H1 (cell line): ENCODE measurements around the gene DCDC1. TPM values are rescaled to one million over a fixed set of nuclear protein-coding genes. Genes with fewer than 3 reads are reported as not detected.

Source experiments
- CHD7 ChIP-seq: fragments of 300-600 bp; sonication (generic); IDR thresholded peaks from 2 replicates; pipeline ENCODE4 v1.7.1; 2012; ENCODE audit warnings: low read length, moderate library complexity, mild to moderate bottlenecking, inconsistent platforms; ENCODE audit not compliant: insufficient replicate concordance
- polyA plus RNA-seq, 7 experiments: library from polyadenylated mRNA; depleted of rRNA in 3 of 7; stranded (reverse) in 5 of 7; unstranded in 2 of 7; fragments of >200 nt in 5 of 7; fragments of 200-250 nt in 2 of 7; gene quantifications; 1 replicate in 5 of 7; 2 replicates in 1 of 7; 4 replicates in 1 of 7; pipeline versions ENCODE4 v1.2.1 to v1.2.3, GENCODE V29; 2011 to 2013; ENCODE audit warnings: missing spikeins in 2 of 7, mixed read lengths in 2 of 7
- total RNA-seq: library from RNA; stranded (reverse); fragmentation: NEBNext Ultra II Directional; extraction: Animal tissue kit (Norgen Biotek cat#: 25700); gene quantifications from 2 replicates; pipeline ENCODE4 v1.2.1, GENCODE V29; 2021

DCDC1 gene
- total and polyA plus RNA-seq, 2 of the 8 experiments (the other 6 are each of a cell fraction or from before 2014, with no cell fraction given), result 0.15 to 0.56 TPM

GRCh38 chr11:31323145-31323544 lies 46.4 kb downstream of the DCDC1 start (continued):
- no peak for TF ChIP-seq CHD7
